Rectal smooth muscle tissue (tissue), 1 donor: ENCODE data around the gene ZNF594.
"Not testable (repeated sequence)": the region's sequence is repeated elsewhere in the genome, so short reads cannot be mapped to it uniquely, and the experiment has no call there.

Experiments
- H3K27ac ChIP-seq: one replicate; pipeline ENCODE4 v1.7.0; 2013; ENCODE audit warnings: low read depth, low read length, inconsistent platforms
- H3K27me3 ChIP-seq: one replicate; pipeline ENCODE4 v1.7.0; 2013; ENCODE audit warnings: low read length; ENCODE audit not compliant: control insufficient read depth, insufficient read depth
- H3K36me3 ChIP-seq: one replicate; pipeline ENCODE4 v1.7.0; 2013; ENCODE audit warnings: low read length; ENCODE audit not compliant: control insufficient read depth, insufficient read depth
- H3K4me1 ChIP-seq: one replicate; pipeline ENCODE4 v1.7.0; 2013; ENCODE audit warnings: low read length; ENCODE audit not compliant: control insufficient read depth, insufficient read depth
- H3K4me3 ChIP-seq: one replicate; pipeline ENCODE4 v1.7.0; 2013; ENCODE audit warnings: low read length
- H3K9ac ChIP-seq: one replicate; pipeline ENCODE4 v1.7.0; 2013; ENCODE audit warnings: low read length

Gene ZNF594

GRCh38 chr17:5191541-5192417 lies at the start of gene ZNF594:
ZNF594 (minus strand) TSS chr17:5191868; CDS start chr17:5184256, 7,612 bp downstream.
- Histone ChIP-seq H3K27ac (peak within 1 kb of the TSS; percentile 71), H3K9ac (peak within 1 kb of the TSS; percentile 46), H3K4me1 (no peaks in the 10 kb centered on the region), H3K36me3 (peaks cover 10% of the 10 kb centered on the region), H3K27me3 (no peaks in the 10 kb centered on the region), H3K4me3 (peak within 1 kb of the TSS; percentile 88)

GRCh38 chr17:5239769-5240168 lies 48.1 kb upstream of the ZNF594 start:
- not testable (repeated sequence) for H3K4me3 ChIP-seq, H3K27ac ChIP-seq, H3K4me1 ChIP-seq, H3K27me3 ChIP-seq, H3K36me3 ChIP-seq, H3K9ac ChIP-seq

GRCh38 chr17:5238333-5238732 lies 46.7 kb upstream of the ZNF594 start:
- Histone ChIP-seq H3K27me3 (no peaks in the 10 kb centered on the region), H3K4me3 (no peak overlapping the region), H3K36me3 (no peaks in the 10 kb centered on the region), H3K27ac (no peak overlapping the region), H3K4me1 (no peaks in the 10 kb centered on the region), H3K9ac (no peak overlapping the region)

GRCh38 chr17:5237541-5238016 lies 45.9 kb upstream of the ZNF594 start:
- Histone ChIP-seq H3K4me1 (no peaks in the 10 kb centered on the region), H3K36me3 (no peaks in the 10 kb centered on the region), H3K4me3 (no peak overlapping the region), H3K27ac (no peak overlapping the region), H3K9ac (no peak overlapping the region), H3K27me3 (no peaks in the 10 kb centered on the region)

- H3K4me1 ChIP-seq, result no peaks in the 10 kb centered on the region
- H3K9ac ChIP-seq, result no peak overlapping the region
- no peaks in the 10 kb centered on the region for H3K27me3 ChIP-seq
- no peak overlapping the region for H3K4me3 ChIP-seq
- H3K27ac ChIP-seq, result no peak overlapping the region
- H3K36me3 ChIP-seq, result no peaks in the 10 kb centered on the region
These were observed 45.4 kb upstream of the ZNF594 start for GRCh38 chr17:5236938-5237540.

GRCh38 chr17:5234645-5235576 lies 43.2 kb upstream of the ZNF594 start, which contains the start of gene SCIMP:
SCIMP (minus strand) TSS chr17:5234860; CDS start chr17:5234755, 105 bp downstream.
- no peak within 1 kb of the TSS for H3K9ac ChIP-seq
- H3K27me3 ChIP-seq, result no peaks in the 10 kb centered on the region
- peak within 1 kb of the TSS; percentile 22 for H3K4me3 ChIP-seq
- no peaks in the 10 kb centered on the region for H3K36me3 ChIP-seq
- H3K27ac ChIP-seq, result no peak within 1 kb of the TSS
- H3K4me1 ChIP-seq, result no peaks in the 10 kb centered on the region

GRCh38 chr17:5233492-5233891 lies 41.8 kb upstream of the ZNF594 start:
- H3K9ac ChIP-seq, H3K27ac ChIP-seq, H3K27me3 ChIP-seq, H3K4me3 ChIP-seq, H3K36me3 ChIP-seq, H3K4me1 ChIP-seq: not testable (repeated sequence)

GRCh38 chr17:5226940-5227878 lies 35.5 kb upstream of the ZNF594 start:
- Histone ChIP-seq H3K27ac (no peak overlapping the region), H3K4me3 (no peak overlapping the region), H3K27me3 (no peaks in the 10 kb centered on the region), H3K4me1 (no peaks in the 10 kb centered on the region), H3K36me3 (peaks cover 2% of the 10 kb centered on the region), H3K9ac (no peak overlapping the region)

GRCh38 chr17:5225668-5226457 lies 34.2 kb upstream of the ZNF594 start:
- Histone ChIP-seq H3K4me3 (no peak overlapping the region), H3K27me3 (no peaks in the 10 kb centered on the region), H3K36me3 (peaks cover 2% of the 10 kb centered on the region), H3K27ac (no peak overlapping the region), H3K4me1 (no peaks in the 10 kb centered on the region), H3K9ac (no peak overlapping the region)

- H3K27me3 ChIP-seq, H3K4me1 ChIP-seq, H3K36me3 ChIP-seq, H3K9ac ChIP-seq, H3K4me3 ChIP-seq, H3K27ac ChIP-seq: not testable (repeated sequence)
These were observed 30.2 kb upstream of the ZNF594 start for GRCh38 chr17:5221912-5222311.

- no peak overlapping the region for H3K9ac ChIP-seq
- H3K27ac ChIP-seq, result no peak overlapping the region
- H3K27me3 ChIP-seq, result no peaks in the 10 kb centered on the region
- no peaks in the 10 kb centered on the region for H3K4me1 ChIP-seq
- peaks cover 2% of the 10 kb centered on the region for H3K36me3 ChIP-seq
- no peak overlapping the region for H3K4me3 ChIP-seq
These were observed 28.4 kb upstream of the ZNF594 start for GRCh38 chr17:5220074-5220473.
